NK-92 (cell line): ENCODE results near the gene SIAH1.
"Not testable (repeated sequence)": the region's sequence is repeated elsewhere in the genome, so short reads cannot be mapped to it uniquely, and the experiment has no call there.

Experiments used
- DNase-seq: peaks from one replicate; lab custom pipeline; 2025; ENCODE audit not compliant: unreplicated experiment; lab: John Stamatoyannopoulos, UW

The SIAH1 gene

DNA sequence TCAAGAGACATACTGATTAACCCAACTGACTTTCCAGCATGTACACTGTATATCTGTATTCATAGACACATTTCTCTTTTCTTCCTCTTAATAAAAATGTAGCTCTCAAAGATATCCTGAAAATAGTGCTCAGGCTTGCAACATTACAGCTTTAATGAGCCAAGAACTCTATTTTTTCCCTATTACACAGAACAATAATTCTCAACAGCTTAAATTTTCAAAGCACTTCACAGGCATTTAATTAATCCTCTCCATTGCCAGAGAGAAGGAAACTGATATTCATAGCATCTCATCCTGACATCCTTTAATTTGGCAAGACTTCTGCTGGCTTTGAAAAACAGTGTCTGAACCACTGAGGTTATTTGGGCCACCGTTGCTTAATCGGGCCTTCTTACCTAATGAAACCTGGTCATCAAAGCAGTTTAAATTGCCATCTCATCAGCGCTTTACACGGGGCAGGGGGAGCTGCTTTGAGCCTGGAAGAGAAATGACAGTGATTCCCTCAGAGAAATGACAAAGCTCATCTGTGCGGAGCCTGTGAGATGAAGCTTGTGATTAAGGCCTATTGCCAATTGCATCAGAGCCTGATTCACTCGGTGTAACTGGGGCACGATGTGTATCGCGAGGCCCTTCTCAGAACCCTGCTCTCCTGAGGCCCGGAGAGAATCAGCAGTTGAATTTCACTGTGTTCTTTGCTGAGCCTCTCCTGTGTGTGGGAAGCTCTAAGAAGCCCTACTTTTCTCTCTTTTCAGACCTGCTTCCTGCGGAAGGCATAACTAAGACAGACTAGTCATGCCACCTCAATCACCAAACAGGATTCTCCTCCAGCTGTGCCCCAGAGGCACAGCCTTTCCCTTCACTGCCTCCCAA is 8.5 kb upstream of the SIAH1 start:
- DNase-seq: no peak

DNA sequence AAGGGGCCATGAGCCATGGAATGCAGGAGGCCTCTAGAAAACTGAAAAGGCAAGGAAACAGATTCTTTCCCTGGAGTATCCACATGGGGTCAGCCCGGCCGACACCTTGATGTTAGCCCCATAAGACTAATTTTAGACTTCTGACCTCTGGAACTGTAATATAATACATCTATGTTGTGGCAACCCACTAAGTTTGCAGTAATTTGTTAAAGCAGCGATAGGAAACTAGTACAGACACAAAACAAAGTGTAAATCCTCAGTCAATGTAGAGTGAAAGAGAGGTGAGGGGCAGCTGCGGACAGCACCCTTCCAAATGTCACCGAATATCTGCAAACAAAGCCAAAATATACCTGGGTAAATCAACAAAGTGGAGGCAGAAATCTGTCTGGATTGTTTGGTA is 7.2 kb upstream of the SIAH1 start:
- no peak for DNase-seq

DNA sequence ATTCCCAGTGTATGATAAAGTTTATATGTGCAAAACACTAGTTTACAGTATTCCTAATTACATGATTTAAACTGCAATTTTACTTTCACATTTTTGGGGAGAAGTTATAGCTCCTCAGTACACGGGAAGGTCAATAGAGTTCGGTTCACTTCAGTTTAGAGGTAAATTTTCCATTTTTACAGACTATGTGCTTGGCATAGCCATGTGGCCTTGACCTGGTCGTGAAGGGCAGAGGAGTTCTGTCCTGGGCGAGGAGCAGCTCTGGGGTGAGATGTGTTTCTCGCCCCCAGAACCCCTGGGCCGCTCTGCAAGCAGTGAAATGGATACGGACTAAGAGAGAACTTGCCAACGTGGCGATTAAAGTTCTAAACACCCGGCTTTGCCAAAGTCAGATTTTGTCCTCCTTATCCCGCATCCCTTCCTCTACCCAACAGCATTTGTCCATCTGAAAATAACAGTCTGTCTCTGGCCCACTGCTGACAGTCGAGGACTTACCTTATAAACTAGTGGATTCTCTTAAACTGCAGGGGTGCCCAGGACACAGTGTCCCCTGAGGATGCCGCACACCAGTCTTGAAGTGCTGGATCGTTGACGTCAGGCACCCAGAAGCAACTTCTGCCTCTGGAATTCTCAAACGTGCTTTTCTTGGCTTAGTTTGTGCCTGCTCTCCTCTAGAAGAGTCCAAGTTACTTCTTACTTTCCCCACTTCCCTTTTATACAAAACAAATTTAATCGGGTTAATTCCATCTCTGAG is 1.5 kb upstream of the SIAH1 start:
- DNase-seq: no peak

DNA sequence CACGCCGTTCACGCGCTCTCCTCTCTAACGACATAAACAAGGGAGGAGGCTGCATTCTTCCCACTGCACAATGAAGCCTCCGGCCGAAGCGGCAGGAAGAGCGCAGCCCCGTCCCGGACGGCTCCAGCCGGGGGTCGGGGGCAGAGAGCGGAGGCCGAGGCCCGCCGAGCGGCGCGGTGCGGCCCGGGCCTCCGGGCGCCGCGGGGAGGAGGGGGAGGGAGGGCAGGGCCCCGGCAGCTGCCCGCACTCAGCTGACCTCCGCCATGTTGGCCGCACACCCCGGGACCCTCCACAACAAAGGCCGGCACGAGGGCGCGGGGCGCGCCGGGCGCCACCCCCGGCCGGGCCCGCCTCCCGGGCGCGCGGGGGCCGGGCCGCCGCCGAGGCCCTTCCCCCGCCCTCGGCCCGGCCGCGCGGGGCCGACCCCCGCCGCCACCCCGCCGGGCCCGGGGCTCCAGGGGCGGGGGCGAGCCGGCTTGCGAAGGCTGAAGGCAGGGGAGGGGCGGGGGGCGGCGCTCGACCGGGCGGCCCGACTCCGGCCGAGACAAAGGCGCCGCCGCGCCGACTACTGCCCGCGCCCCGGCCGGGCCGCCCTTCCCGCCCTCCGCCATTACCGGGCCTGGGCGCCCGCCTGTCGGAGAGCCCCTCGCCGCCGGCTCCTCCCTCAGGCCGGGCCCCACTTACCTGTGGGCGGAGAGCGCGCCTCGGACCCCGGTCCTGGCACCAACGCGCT is 527 bp downstream of the SIAH1 start:
- no peak for DNase-seq

DNA sequence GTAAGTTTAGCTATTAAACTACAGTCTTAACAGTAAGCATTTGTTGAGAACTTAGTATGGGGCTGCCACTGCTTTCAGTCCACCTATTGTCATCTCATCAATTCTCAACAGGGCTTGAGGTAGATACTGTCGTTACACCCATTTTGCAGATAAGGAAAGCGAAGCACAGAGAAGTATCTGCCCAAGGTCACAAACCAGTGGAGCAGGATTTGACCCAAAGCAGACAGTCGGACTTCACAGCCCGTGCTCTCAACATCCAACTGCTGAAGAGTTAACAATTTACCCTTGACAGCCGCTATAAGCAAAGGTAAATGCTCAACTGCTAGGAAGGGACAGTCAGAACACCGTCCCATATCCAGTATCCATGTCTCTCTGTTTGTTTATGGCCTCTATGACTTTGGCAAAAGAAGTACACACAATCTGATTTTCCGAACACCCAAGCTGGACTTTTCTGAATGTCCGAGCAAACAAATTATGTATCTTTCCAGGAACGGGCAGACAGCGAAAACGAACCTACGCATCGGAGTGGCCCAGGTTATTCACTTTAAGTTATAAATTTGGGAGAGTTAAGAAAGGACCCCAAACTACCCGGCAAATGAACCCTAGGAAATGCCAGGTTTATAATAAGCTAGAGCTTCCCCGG is 1.2 kb downstream of the SIAH1 start:
- no peak for DNase-seq

DNA sequence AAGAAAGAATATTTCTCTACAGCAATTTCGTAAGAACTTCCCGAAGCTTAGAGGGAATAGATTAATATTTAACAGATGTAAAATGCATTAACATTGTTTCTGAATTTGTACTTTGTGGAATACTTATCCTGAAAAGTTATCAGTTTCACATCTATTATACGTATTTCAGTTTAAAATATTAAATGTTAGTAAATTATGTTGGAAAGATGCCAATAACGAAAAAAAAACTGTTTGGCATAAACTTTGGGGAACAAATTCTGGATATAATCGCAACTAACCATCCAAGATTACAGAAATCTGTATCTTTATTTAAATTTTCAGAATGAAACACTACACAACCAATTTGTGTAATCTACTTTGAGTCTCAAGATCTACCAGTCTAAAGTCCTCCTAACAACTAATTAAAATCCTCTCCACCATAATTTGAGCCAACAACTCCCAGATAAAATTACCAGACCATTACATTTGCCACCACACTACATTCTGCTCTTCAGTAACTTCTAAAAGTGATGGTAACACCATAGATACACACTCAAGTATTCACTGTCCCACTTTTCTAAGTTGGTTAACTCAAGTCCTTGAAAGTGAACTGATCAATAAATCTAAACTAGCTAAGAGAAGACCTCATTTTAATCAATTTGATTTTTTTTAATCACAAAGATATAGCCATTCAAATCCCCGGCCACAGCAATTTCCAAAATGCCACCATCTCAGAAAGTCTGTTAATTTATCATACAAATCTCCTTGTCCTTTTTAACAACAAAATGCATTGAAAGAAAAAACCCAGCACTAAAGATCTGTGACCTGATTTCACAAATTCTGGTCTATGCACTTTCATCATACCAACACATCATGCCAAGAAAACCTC is 2.0 kb downstream of the SIAH1 start:
- DNase-seq: no peak

DNA sequence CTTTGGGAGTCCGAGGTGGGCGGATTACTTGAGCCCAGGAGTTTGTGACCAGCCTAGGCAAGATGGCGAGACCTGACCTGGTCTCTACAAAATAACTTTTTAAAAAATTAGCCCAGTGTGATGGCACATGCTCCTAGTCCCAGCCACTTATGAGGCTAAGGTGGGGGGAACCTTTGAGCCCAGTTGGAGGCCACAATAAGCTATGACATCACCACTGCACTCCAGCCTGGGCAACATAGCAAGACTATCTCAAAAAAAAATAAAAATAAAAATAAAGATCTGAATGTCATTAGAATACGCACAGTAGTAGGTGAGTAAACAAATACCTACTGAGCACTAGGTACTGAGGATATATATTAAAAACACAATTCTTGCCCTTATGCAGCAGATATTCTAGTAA is 3.1 kb downstream of the SIAH1 start:
- DNase-seq: no peak

DNA sequence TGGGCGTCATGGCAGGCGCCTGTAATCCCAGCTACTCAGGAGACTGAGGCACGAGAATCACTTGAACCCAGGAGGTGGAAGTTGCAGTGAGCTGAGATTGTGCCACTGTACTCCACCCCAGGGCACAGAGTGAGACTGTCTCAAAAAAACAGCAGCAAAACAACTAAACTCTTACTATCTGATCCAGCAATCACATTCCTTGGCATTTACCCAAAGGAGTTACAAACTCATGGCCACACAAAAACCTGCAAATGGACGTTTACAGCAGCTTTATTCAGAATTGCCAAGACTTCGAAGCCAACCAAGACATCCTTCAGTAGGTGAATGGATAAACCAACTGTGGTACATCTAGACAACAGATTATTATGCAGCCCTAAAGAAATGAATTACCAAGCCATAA is 4.0 kb downstream of the SIAH1 start:
- no peak for DNase-seq

DNA sequence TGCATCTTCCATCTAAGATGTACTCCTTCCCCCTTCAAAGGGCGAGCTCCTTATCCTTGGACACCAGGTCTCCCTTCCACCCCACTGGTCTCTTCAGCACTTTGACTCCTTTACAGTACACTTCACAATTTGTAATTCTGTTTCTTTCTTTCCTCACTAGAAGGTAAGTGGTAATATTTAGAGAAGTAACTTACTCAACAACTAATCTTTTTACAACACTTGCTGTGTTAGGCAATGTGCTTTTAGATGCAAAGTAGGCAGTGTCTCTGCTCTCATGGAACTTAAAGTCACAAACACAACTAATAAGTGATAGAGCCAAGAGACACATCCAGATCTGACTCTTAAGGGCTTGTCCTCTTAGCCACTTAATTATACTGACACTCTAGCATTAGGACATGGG is 6.4 kb downstream of the SIAH1 start:
- DNase-seq: no peak

DNA sequence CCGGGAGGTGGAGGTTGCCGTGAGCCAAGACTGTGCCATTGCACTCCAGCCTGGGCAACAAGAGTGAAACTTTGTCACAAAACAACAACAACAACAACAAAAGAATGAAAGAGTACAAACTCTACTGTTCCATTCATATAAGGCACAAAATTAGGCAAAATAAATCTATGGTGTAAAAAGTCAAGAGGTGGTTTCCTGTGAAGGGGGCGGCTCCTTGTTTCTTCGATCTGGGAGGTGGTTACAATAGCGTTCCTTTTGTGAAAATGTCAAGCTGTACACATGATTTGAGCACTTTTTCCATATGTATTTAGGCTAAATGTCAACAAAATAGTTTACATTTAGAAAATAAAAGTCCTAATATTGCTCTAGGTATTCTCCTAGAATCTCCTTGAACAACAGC is 6.9 kb downstream of the SIAH1 start:
- DNase-seq: no peak

DNA sequence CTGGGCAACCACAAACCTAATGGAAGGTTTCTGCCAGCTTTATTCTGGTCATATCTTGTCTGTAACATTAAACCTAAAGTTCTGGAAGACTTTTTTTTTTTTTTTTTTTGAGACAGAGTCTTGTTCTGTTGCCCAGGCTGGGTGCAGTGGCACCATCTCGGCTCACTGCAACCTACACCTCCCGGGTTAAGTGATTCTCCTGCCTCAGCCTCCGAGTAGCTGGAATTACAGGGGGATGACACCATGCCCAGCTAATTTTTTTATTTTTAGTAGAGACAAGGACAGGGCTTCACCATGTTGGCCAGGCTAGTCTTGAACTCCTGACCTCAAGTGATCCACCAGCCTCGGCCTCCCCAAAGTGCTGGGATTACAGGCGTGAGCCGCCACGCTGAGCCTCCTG is 7.9 kb downstream of the SIAH1 start:
- DNase-seq: not testable (repeated sequence)

DNA sequence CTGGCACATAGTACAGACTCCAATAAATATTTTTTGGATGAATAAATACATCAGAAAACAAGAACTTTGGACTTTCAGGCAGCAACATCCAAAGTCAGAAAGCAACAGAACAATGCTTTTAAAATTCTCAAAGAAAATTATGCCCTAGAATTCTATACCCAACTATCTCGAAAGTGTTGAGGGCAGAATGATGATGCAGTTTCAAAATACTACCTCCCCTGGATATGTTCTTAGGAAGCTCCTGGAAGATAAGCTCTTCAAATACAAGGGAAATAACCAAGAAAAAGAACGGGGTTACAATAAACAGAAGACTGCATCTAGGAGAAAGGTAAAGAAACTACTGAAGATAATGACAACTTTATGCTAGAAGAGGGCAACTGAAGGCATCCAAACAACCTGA is 11.0 kb downstream of the SIAH1 start:
- DNase-seq: no peak

DNA sequence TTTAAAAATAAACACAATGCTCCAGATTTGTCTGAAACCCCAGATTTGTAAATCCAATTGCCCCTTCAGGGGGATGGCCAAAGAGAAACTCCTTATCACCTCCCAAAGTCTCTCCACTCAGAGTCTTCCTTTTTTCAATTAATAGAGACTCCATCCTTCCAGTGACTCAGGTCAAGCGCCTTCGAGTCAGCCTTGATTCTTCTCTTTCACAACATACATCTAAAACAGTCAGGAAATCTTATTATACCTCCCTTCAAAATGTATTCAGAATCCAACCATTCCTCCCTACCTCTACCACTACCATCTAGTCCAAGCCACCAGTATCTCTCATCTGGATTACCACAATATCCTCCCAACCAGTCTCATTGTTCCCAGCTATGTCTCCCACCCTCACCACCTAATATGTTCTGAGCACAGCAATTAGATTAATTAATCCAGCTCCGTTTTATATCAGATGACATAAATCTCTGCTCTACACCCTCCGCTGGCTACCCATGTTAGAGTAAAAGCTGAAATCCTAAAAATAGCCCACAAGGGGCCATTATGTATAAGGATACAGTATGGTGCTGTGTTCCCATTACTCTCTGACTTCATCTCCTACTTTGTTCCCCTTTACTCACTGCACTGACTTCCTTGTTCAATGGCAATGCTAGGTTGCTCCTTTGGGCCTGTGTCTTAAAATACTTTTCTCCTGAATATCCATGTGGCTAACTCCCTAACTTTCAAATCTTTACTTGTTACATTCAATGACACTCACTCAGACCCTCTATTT is 11.8 kb downstream of the SIAH1 start:
- DNase-seq: no peak

DNA sequence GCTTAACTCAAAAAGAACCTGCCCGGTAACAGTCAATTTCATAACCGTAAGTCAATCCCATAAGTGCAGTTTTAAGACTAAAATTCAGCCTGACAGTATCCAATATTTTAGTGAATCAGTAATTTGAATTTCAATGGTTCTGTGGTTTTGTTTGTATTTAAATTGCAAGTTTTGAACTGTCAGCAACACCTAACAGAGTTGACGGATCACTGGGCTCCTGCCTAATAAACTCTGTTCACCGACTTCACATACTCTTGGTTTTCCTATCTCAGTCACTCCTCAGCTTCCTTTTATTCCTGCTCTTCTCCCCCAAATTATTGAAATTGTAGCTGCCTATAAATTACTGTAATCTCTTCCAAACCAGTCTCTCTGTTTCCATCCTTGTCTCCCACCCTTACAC is 12.5 kb downstream of the SIAH1 start:
- DNase-seq: no peak

DNA sequence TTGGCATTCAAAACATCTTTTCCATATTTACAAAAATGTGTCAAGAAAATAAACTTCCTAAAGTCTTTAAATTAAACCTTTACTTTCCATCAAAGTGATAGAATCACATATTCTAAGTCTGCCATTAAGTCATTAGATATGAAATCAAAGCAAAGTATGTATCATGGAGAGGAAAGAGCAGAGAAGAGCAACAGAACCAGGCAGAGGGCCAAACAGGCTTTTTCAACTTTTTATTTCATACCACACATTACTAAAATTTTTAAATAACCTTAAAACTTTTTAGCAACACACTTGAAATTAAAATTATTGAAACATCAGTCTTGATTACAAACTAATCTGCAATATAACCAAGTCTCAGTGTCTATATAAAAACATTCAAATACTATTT is 13.8 kb downstream of the SIAH1 start:
- no peak for DNase-seq

DNA sequence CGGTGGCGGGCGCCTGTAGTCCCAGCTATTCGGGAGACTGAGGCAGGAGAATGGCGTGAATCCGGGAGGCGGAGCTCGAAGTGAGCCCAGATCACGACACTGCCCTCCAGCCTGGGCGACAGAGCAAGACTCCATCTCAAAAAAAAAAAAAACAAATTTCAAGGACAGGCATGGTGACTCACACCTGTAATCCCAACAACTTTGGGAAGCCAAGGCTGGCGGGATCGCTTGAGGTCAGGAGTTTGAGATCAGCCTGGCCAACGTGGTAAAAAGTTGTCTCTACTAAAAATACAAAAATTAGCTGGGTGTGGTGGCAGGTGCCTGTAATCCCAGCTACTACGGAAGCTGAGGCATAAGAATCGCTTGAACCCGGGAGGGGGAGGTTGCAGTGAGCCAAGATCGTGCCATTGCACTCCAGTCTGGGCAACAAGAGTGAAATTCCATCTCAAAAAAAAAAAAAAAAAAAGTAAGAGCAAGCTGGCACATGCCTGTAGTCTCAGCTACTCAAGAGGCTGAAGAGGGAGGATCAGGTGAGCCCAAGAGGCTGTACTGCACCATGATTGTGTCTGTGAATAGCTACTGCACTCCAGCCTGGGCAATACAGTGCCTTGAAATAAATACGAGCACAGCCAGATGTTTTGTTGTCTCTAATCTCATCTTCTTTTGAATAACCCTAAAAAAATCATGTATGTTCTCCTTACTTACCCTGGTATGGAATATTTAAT is 14.4 kb downstream of the SIAH1 start:
- DNase-seq: not testable (repeated sequence)

DNA sequence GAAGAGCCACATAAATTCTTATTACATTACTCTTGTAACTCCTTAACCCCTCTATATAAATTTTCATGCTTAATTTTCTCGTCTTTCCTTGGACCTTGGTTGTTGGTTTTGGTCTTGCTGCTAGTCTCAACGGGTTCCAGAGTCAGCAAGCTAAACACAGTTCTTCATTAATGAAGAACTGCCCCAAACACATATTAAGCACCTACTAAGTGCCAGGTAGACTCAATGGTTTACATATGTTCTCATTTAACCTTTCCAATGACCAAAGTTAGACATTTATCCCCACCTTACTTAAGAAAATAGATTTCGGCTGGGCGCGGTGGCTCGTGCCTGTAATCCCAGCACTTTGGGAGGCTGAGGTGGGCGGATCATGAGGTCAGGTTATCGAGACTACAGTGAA is 15.0 kb downstream of the SIAH1 start:
- no peak for DNase-seq

DNA sequence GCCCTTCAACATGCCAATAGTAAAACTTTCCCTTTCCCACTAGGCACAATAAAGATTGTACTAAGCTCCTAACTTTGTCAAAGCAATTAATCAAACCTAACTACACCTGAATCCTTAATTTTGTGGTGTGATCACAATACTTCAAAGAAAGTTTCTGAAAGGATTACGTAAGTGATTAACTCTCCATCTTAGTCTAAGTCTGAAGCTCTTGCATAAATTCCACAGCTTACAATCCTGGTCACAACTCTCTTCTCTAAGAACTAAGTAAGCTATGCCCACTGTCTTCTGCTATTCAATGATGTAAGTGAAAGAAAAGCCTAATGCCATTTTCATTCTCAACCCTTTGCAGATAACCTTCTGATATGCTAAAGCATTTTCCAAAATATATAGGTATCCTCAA is 15.4 kb downstream of the SIAH1 start:
- no peak for DNase-seq

DNA sequence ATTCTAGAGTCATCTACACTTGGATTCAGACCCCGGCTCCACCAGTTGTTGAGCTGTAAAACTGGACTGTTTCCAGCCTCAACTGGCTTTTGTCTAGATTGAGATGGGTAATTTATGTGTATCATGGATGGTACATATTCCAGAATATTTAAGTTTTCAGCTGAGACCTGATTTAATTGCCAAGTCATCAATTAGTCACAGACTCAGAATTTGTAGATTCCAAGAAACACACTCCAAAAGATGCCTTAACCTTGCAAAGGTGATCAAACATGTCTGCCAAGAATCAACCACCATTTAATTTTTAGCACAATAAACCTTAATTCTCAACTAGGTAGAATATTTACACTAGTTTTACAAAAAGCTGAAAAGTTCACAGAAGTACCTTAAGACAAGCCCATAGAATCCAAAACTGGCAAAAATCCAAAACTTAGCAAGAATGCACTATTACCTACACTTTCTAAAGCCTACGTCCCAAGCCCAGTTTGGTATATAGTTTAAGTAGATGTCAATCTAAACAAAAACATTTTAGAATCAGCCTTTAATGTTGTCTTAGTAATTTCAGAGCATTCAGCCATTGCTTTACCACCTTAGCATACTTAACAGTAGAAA is 17.7 kb downstream of the SIAH1 start:
- DNase-seq: no peak
